ENCODE data around the gene GSTM2.

GSTM2 gene

DNA sequence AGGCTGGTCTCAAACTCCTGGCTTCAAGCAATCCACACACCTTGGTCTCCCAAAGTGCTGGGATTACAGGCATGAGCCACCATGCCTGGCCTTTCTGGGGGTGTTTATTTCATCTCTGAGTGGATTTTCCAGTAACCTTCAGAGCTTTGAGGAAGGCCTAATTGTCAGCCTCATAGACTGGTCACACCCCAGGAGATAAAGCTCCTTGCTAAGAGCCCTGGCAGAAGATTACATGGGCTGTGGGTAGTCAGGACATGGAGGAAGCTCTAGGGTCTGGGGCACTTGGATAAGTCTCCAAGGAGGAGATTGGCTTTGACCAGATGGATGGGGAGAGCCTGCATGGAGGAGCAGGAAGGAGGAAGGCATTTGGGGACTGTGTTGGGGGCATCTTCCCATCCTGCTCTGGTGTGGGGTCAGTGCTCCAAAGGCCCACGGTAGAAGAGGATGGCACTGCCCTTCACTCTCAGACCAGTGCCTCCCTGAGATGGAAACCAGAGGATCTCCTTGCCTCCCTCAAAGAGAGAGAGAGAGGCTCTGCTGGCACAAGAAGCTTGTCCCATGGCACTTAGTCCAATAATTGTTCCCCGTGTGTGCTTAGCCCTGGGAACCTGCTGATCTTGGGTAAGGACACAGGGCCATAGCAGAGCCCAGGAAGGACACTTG is 26.6 kb upstream of the GSTM2 start:
- Histone ChIP-seq H3K79me1 (ENCODE audit: low read depth, low read length) (no peaks in the 10 kb centered on the region), H3K4me3 (ENCODE audit: low read length in 2 of 2) (no peak overlapping the region), H3K27ac (replicated peaks; ENCODE audit: low read length) (no peak overlapping the region), H2BK12ac (ENCODE audit: low read length) (no peak overlapping the region), H2BK120ac (ENCODE audit: low read depth, low read length) (no peak overlapping the region), H3K9ac (ENCODE audit: low read depth, low read length, poor library complexity) (no peak overlapping the region), H3K4me1 (ENCODE audit: control insufficient read depth in 2 of 2, insufficient read depth in 1 of 2, low read depth in 1 of 2, low read length in 2 of 2) (peaks cover 6 to 9% of the 10 kb centered on the region in 2 donors), H2AFZ (ENCODE audit: low read length) (no peak overlapping the region), H4K91ac (ENCODE audit: low read depth, low read length, poor library complexity) (no peak overlapping the region), H3K9me3 (replicated peaks in 1 of 2; ENCODE audit: control insufficient read depth in 2 of 2, insufficient read depth in 1 of 2, low read depth in 1 of 2, low read length in 2 of 2) (peaks cover 0 to 7% of the 10 kb centered on the region in 2 donors), H2BK5ac (ENCODE audit: low read length) (peak overlapping the region; percentile 57), H3K14ac (ENCODE audit: low read length) (no peak overlapping the region), H3K18ac (ENCODE audit: low read length) (peak overlapping the region; percentile 41), H4K8ac (ENCODE audit: low read depth, low read length) (no peak overlapping the region), H3K27me3 (ENCODE audit: control insufficient read depth in 3 of 3, insufficient read depth in 3 of 3, low read depth in 1 of 3, low read length in 3 of 3) (peaks cover 0 to 9% (median 3%) of the 10 kb centered on the region in 3 experiments), H2AK5ac (ENCODE audit: low read depth, low read length) (peak overlapping the region; percentile 59), H3K23ac (ENCODE audit: low read depth, low read length, poor library complexity) (peak overlapping the region; percentile 38), H3K36me3 (replicated peaks in 1 of 2; ENCODE audit: control insufficient read depth in 2 of 2, insufficient read depth in 2 of 2, low read length in 2 of 2) (no peaks in the 10 kb centered on the region), H3K4me2 (ENCODE audit: insufficient read depth, low read length, poor library complexity, severe bottlenecking) (no peak overlapping the region), H2BK15ac (ENCODE audit: low read length) (no peak overlapping the region), H3K4ac (ENCODE audit: low read length) (no peak overlapping the region)
- no CpG with 5 or more reads among the region's 2 CpGs for WGBS, 2 donors (ENCODE audit: extremely low coverage in 2 of 2, insufficient read length in 2 of 2, insufficient replicate concordance in 1 of 2)
- DNase-seq (ENCODE audit: low spot score) = no peak

DNA sequence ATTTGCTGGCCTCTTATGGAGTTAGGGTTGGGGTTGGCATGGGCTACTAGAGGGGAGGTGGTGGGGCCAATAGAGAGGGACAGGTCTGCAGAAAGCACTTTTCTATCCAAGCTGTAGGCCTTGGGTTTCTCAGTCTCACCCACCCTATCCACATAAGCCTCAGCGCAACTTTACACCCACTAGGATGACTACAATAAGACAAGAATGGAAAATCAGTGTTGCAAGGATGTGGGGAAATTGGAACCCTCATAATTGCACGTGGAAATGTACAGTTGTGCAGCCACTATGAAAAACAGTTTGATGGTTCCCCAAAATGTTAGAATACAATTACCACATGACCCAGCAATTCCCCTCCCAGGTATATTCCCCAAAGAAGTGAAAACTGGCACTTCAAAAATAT is 26.0 kb upstream of the GSTM2 start:
- WGBS, 2 donors (ENCODE audit: extremely low coverage in 2 of 2, insufficient read length in 2 of 2, insufficient replicate concordance in 1 of 2) = no CpG with 5 or more reads among the region's 2 CpGs
- no peak overlapping the region for H3K9ac ChIP-seq (ENCODE audit: low read depth, low read length, poor library complexity)
- no peaks in the 10 kb centered on the region for H3K79me1 ChIP-seq (ENCODE audit: low read depth, low read length)
- no peak overlapping the region for H2BK15ac ChIP-seq (ENCODE audit: low read length)
- DNase-seq (ENCODE audit: low spot score) = no peak
- H2AFZ ChIP-seq (ENCODE audit: low read length) = no peak overlapping the region
- H3K18ac ChIP-seq (ENCODE audit: low read length) = no peak overlapping the region
- H2AK5ac ChIP-seq (ENCODE audit: low read depth, low read length) = no peak overlapping the region
- H3K4ac ChIP-seq (ENCODE audit: low read length) = no peak overlapping the region
- no peak overlapping the region for H3K23ac ChIP-seq (ENCODE audit: low read depth, low read length, poor library complexity)
- H3K36me3 ChIP-seq (replicated peaks in 1 of 2; ENCODE audit: control insufficient read depth in 2 of 2, insufficient read depth in 2 of 2, low read length in 2 of 2) = no peaks in the 10 kb centered on the region
- no peak overlapping the region for H4K8ac ChIP-seq (ENCODE audit: low read depth, low read length)
- peaks cover 0 to 9% (median 3%) of the 10 kb centered on the region in 3 experiments for H3K27me3 ChIP-seq (ENCODE audit: control insufficient read depth in 3 of 3, insufficient read depth in 3 of 3, low read depth in 1 of 3, low read length in 3 of 3)
- H4K91ac ChIP-seq (ENCODE audit: low read depth, low read length, poor library complexity) = no peak overlapping the region
- no peak overlapping the region for H3K27ac ChIP-seq (replicated peaks; ENCODE audit: low read length)
- no peak overlapping the region for H3K14ac ChIP-seq (ENCODE audit: low read length)
- peaks cover 3 to 5% of the 10 kb centered on the region in 2 donors for H3K4me1 ChIP-seq (ENCODE audit: control insufficient read depth in 2 of 2, insufficient read depth in 1 of 2, low read depth in 1 of 2, low read length in 2 of 2)
- H2BK12ac ChIP-seq (ENCODE audit: low read length) = no peak overlapping the region
- H3K4me2 ChIP-seq (ENCODE audit: insufficient read depth, low read length, poor library complexity, severe bottlenecking) = no peak overlapping the region
- H3K4me3 ChIP-seq (ENCODE audit: low read length in 2 of 2) = no peak overlapping the region
- no peak overlapping the region for H2BK120ac ChIP-seq (ENCODE audit: low read depth, low read length)
- no peak overlapping the region for H2BK5ac ChIP-seq (ENCODE audit: low read length)
- peaks cover 0 to 10% of the 10 kb centered on the region in 2 donors for H3K9me3 ChIP-seq (replicated peaks in 1 of 2; ENCODE audit: control insufficient read depth in 2 of 2, insufficient read depth in 1 of 2, low read depth in 1 of 2, low read length in 2 of 2)

DNA sequence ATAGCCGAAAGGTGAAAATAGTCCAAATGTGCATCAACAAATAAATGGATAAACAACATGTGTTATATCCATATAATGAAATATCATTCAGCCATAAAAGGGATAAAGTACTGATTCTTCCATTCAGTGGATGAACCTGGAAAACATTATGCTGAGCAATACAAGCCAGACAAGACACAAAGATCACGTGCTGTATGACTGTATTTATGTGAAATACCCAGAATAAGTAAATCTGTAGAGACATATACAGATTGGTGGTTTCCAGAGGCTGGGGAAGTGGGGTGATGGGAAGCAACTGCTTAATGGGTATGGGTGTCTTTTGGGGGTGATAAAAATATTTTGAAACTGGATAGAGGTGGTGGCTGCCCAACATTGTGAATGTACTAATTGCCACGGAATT is 25.2 kb upstream of the GSTM2 start:
- WGBS, 2 donors (ENCODE audit: extremely low coverage in 2 of 2, insufficient read length in 2 of 2, insufficient replicate concordance in 1 of 2) = no CpG with 5 or more reads among the region's 3 CpGs
- no peak overlapping the region for H2BK5ac ChIP-seq (ENCODE audit: low read length)
- DNase-seq (ENCODE audit: low spot score) = no peak
- H3K23ac ChIP-seq (ENCODE audit: low read depth, low read length, poor library complexity) = no peak overlapping the region
- no peak overlapping the region for H2BK15ac ChIP-seq (ENCODE audit: low read length)
- no peak overlapping the region for H4K8ac ChIP-seq (ENCODE audit: low read depth, low read length)
- no peak overlapping the region for H3K4me2 ChIP-seq (ENCODE audit: insufficient read depth, low read length, poor library complexity, severe bottlenecking)
- no peak overlapping the region for H2AK5ac ChIP-seq (ENCODE audit: low read depth, low read length)
- no peak overlapping the region for H3K27ac ChIP-seq (replicated peaks; ENCODE audit: low read length)
- no peak overlapping the region for H3K14ac ChIP-seq (ENCODE audit: low read length)
- H3K4ac ChIP-seq (ENCODE audit: low read length) = no peak overlapping the region
- H4K91ac ChIP-seq (ENCODE audit: low read depth, low read length, poor library complexity) = no peak overlapping the region
- no peak overlapping the region for H3K4me3 ChIP-seq (ENCODE audit: low read length in 2 of 2)
- H3K79me1 ChIP-seq (ENCODE audit: low read depth, low read length) = no peaks in the 10 kb centered on the region
- no peaks in the 10 kb centered on the region for H3K36me3 ChIP-seq (replicated peaks in 1 of 2; ENCODE audit: control insufficient read depth in 2 of 2, insufficient read depth in 2 of 2, low read length in 2 of 2)
- H3K9ac ChIP-seq (ENCODE audit: low read depth, low read length, poor library complexity) = no peak overlapping the region
- peaks cover 3 to 5% of the 10 kb centered on the region in 2 donors for H3K4me1 ChIP-seq (ENCODE audit: control insufficient read depth in 2 of 2, insufficient read depth in 1 of 2, low read depth in 1 of 2, low read length in 2 of 2)
- H3K27me3 ChIP-seq (ENCODE audit: control insufficient read depth in 3 of 3, insufficient read depth in 3 of 3, low read depth in 1 of 3, low read length in 3 of 3) = peaks cover 0 to 9% (median 3%) of the 10 kb centered on the region in 3 experiments
- H3K9me3 ChIP-seq (replicated peaks in 1 of 2; ENCODE audit: control insufficient read depth in 2 of 2, insufficient read depth in 1 of 2, low read depth in 1 of 2, low read length in 2 of 2) = peaks cover 0 to 10% of the 10 kb centered on the region in 2 donors
- H3K18ac ChIP-seq (ENCODE audit: low read length) = no peak overlapping the region
- no peak overlapping the region for H2BK120ac ChIP-seq (ENCODE audit: low read depth, low read length)
- H2BK12ac ChIP-seq (ENCODE audit: low read length) = no peak overlapping the region
- H2AFZ ChIP-seq (ENCODE audit: low read length) = no peak overlapping the region

DNA sequence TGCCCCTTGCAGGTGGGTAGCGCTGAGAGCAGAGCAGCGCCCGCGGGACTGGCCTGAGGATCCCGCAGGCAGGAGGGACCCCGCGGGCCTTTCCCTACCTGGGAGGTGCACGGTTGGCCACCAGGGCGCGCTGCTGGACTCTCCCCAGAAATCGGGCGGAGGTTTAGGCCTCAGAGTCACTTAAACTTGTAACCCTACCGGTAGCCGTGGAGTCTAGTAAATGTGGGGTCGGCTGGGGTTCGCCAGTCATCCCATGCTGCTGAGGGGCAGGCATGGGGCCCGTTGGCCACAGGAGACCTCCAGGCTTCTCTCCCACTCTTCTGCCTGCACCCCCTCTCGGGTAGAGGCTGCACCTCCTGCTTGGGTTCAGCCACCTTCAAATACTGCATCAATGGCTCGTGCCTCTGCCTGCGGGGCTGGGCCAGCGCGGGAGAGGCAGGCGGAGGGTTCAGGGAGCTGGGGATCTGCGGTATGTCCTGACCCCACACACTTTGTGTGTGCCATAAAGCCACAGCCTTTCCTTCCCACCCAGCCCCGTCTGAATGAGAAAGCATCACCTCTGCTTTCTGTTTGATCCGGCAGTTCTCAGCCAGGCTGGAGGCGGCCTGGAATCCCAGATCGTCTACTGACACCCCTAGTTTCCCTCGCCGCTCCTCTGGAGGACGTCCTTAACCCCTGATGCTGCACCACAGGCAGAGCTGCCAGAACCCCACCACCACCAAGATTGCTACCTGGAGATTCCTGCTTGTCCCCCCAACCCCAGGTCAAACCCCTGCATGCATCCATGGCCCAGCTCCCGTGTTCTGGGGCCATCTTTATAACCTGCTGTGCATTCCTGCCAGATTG is 24.2 kb upstream of the GSTM2 start:
- peaks cover 0 to 9% (median 3%) of the 10 kb centered on the region in 3 experiments for H3K27me3 ChIP-seq (ENCODE audit: control insufficient read depth in 3 of 3, insufficient read depth in 3 of 3, low read depth in 1 of 3, low read length in 3 of 3)
- no peak overlapping the region for H3K4ac ChIP-seq (ENCODE audit: low read length)
- peak overlapping the region; percentile 44 for H2BK5ac ChIP-seq (ENCODE audit: low read length)
- peak overlapping the region; percentile 91 for H2BK15ac ChIP-seq (ENCODE audit: low read length)
- no peak overlapping the region for H3K4me3 ChIP-seq (ENCODE audit: low read length in 2 of 2)
- H2BK120ac ChIP-seq (ENCODE audit: low read depth, low read length) = no peak overlapping the region
- peak overlapping the region; percentile 86 for H3K23ac ChIP-seq (ENCODE audit: low read depth, low read length, poor library complexity)
- H2BK12ac ChIP-seq (ENCODE audit: low read length) = peak overlapping the region; percentile 82
- no peak overlapping the region for H4K8ac ChIP-seq (ENCODE audit: low read depth, low read length)
- H3K79me1 ChIP-seq (ENCODE audit: low read depth, low read length) = no peaks in the 10 kb centered on the region
- H3K14ac ChIP-seq (ENCODE audit: low read length) = peak overlapping the region; percentile 5
- H2AFZ ChIP-seq (ENCODE audit: low read length) = peak overlapping the region; percentile 90
- peaks cover 0 to 10% of the 10 kb centered on the region in 2 donors for H3K9me3 ChIP-seq (replicated peaks in 1 of 2; ENCODE audit: control insufficient read depth in 2 of 2, insufficient read depth in 1 of 2, low read depth in 1 of 2, low read length in 2 of 2)
- H3K4me2 ChIP-seq (ENCODE audit: insufficient read depth, low read length, poor library complexity, severe bottlenecking) = no peak overlapping the region
- peak; percentile 75 for DNase-seq (ENCODE audit: low spot score)
- H3K18ac ChIP-seq (ENCODE audit: low read length) = peak overlapping the region; percentile 84
- WGBS, 2 donors (ENCODE audit: extremely low coverage in 2 of 2, insufficient read length in 2 of 2, insufficient replicate concordance in 1 of 2) = no CpG with 5 or more reads among the region's 32 CpGs
- H2AK5ac ChIP-seq (ENCODE audit: low read depth, low read length) = peak overlapping the region; percentile 15
- no peak overlapping the region for H4K91ac ChIP-seq (ENCODE audit: low read depth, low read length, poor library complexity)
- peaks cover 3 to 5% of the 10 kb centered on the region in 2 donors for H3K4me1 ChIP-seq (ENCODE audit: control insufficient read depth in 2 of 2, insufficient read depth in 1 of 2, low read depth in 1 of 2, low read length in 2 of 2)
- H3K9ac ChIP-seq (ENCODE audit: low read depth, low read length, poor library complexity) = peak overlapping the region; percentile 60
- H3K27ac ChIP-seq (replicated peaks; ENCODE audit: low read length) = no peak overlapping the region
- no peaks in the 10 kb centered on the region for H3K36me3 ChIP-seq (replicated peaks in 1 of 2; ENCODE audit: control insufficient read depth in 2 of 2, insufficient read depth in 2 of 2, low read length in 2 of 2)
